Activated CD4-positive, CD25-positive, alpha-beta regulatory T cell treated with anti-CD3 and anti-CD28 coated beads, Interleukin-2, amount 50 U/mL, for 72 hours (primary cell): Measurements from ENCODE around the gene SAMD3.
"Not testable (repeated sequence)": the region's sequence is repeated elsewhere in the genome, so short reads cannot be mapped to it uniquely, and the experiment has no call there.

Experiments
- DNase-seq: peaks from one replicate; pipeline ENCODE4 v3.0.0; 2021

The SAMD3 gene

GRCh38 chr6:130207979-130208649 lies 14.6 kb downstream of the SAMD3 start:
- DNase-seq: no peak

GRCh38 chr6:130206479-130206878 lies 16.3 kb downstream of the SAMD3 start:
- no peak for DNase-seq

- no peak for DNase-seq
Measured at GRCh38 chr6:130204322-130204721, 18.4 kb downstream of the SAMD3 start.

GRCh38 chr6:130203370-130203769 lies 19.4 kb downstream of the SAMD3 start:
- DNase-seq: no peak

GRCh38 chr6:130202782-130203181 lies 20.0 kb downstream of the SAMD3 start:
- no peak for DNase-seq

- DNase-seq: no peak
Measured at GRCh38 chr6:130200020-130200419, 22.7 kb downstream of the SAMD3 start.

GRCh38 chr6:130198483-130199035 lies 24.2 kb downstream of the SAMD3 start:
- DNase-seq: no peak

GRCh38 chr6:130197816-130198482 lies 24.8 kb downstream of the SAMD3 start:
- not testable (repeated sequence) for DNase-seq

- DNase-seq: not testable (repeated sequence)
Measured at GRCh38 chr6:130194434-130194833, 28.3 kb downstream of the SAMD3 start.

GRCh38 chr6:130190701-130191690 lies 31.8 kb downstream of the SAMD3 start:
- no peak for DNase-seq

GRCh38 chr6:130189531-130190397 lies 33.0 kb downstream of the SAMD3 start:
- DNase-seq: no peak

GRCh38 chr6:130188207-130188899 lies 34.4 kb downstream of the SAMD3 start:
- DNase-seq: no peak

GRCh38 chr6:130187335-130188206 lies 35.2 kb downstream of the SAMD3 start:
- no peak for DNase-seq

GRCh38 chr6:130185658-130186057 lies 37.1 kb downstream of the SAMD3 start:
- no peak for DNase-seq

GRCh38 chr6:130183271-130184222 lies 39.2 kb downstream of the SAMD3 start:
- DNase-seq: no peak

- DNase-seq: no peak
Measured at GRCh38 chr6:130182466-130182865, 40.3 kb downstream of the SAMD3 start.

GRCh38 chr6:130178692-130179091 lies 44.1 kb downstream of the SAMD3 start:
- DNase-seq: no peak

GRCh38 chr6:130176378-130176777 lies 46.4 kb downstream of the SAMD3 start:
- DNase-seq: no peak

GRCh38 chr6:130173377-130174004 lies 49.3 kb downstream of the SAMD3 start:
- DNase-seq: not testable (repeated sequence)
